H1 (cell line): ENCODE measurements around the gene PAQR9.
A peak's percentile ranks its signal among the peaks of the same experiment; 100 is the strongest.

Source experiments
- BCL11A ChIP-seq, 2 experiments: IDR thresholded peaks; one replicate each; pipeline ENCODE4 v1.6.1; 2011; ENCODE audit warnings: low read depth in 2 of 2, low read length in 2 of 2, mild to moderate bottlenecking in 2 of 2
- BRCA1 ChIP-seq: IDR thresholded peaks from 2 replicates; pipeline ENCODE4 v1.6.1; 2012; ENCODE audit warnings: low read depth, low read length, improper control_type of control experiment
- CEBPB ChIP-seq: IDR thresholded peaks from 2 replicates; pipeline ENCODE4 v1.6.1; 2012; ENCODE audit warnings: low read depth, low read length
- CREB1 ChIP-seq: IDR thresholded peaks from 2 replicates; pipeline ENCODE4 v1.6.1; 2012; ENCODE audit warnings: inconsistent platforms
- CTCF ChIP-seq, 3 experiments: IDR thresholded peaks; 1 replicate in 2 of 3; 2 replicates in 1 of 3; pipeline versions ENCODE4 v1.5.1 to v1.6.1; 2011; ENCODE audit warnings: low read length in 3 of 3, mild to moderate bottlenecking in 3 of 3, inconsistent platforms in 2 of 3, low read depth in 1 of 3, moderate library complexity in 1 of 3; ENCODE audit not compliant: insufficient read depth in 1 of 3; ENCODE audit errors: control extremely low read depth in 1 of 3
- EP300 ChIP-seq, 2 experiments: IDR thresholded peaks; 1 replicate in 1 of 2; 2 replicates in 1 of 2; pipeline ENCODE4 v1.6.1; 2011 to 2012; ENCODE audit warnings: low read depth in 2 of 2, low read length in 2 of 2, mild to moderate bottlenecking in 2 of 2, borderline replicate concordance in 1 of 2, inconsistent platforms in 1 of 2, moderate library complexity in 1 of 2
- KDM5A ChIP-seq: fragments of 200-600 bp; IDR thresholded peaks from 2 replicates; pipeline ENCODE4 v1.7.1; 2012; ENCODE audit warnings: mild to moderate bottlenecking, low read length, inconsistent platforms, mixed read lengths
- POLR2A ChIP-seq, 2 experiments: IDR thresholded peaks; 1 replicate in 1 of 2; 2 replicates in 1 of 2; pipeline ENCODE4 v1.6.1; 2011; ENCODE audit warnings: low read depth in 2 of 2, low read length in 2 of 2, mild to moderate bottlenecking in 2 of 2; ENCODE audit errors: control extremely low read depth in 1 of 2
- RXRA ChIP-seq: IDR thresholded peaks from 2 replicates; pipeline ENCODE4 v1.6.1; 2011; ENCODE audit warnings: low read depth, mild to moderate bottlenecking, low read length, moderate library complexity; ENCODE audit not compliant: insufficient read depth
- USF2 ChIP-seq: IDR thresholded peaks from 2 replicates; pipeline ENCODE4 v1.6.1; 2011; ENCODE audit warnings: low read length, improper control_type of control experiment
- YY1 ChIP-seq: IDR thresholded peaks from 2 replicates; pipeline ENCODE4 v1.6.1; 2011; ENCODE audit warnings: low read depth, mild to moderate bottlenecking, low read length
- ZNF274 ChIP-seq: IDR thresholded peaks from 2 replicates; pipeline ENCODE4 v1.7.0; 2012; ENCODE audit warnings: low read length, borderline replicate concordance; ENCODE audit errors: extremely low read depth

GRCh38 chr3:142963234-142963515 is 299 bp downstream of the PAQR9 start:
- TF ChIP-seq KDM5A (no peak), CTCF (IDR thresholded peaks at IDR 0.05; ENCODE audit: control extremely low read depth in 1 of 3, insufficient read depth in 1 of 3, low read depth in 1 of 3, low read length in 3 of 3) (no peak), RXRA (no peak), CREB1 (no peak), EP300 (IDR thresholded peaks at IDR 0.05; ENCODE audit: borderline replicate concordance in 1 of 2, low read depth in 2 of 2, low read length in 2 of 2) (no peak), BRCA1 (no peak), CEBPB (no peak), POLR2A (IDR thresholded peaks at IDR 0.05; ENCODE audit: control extremely low read depth in 1 of 2, low read depth in 2 of 2, low read length in 2 of 2) (peak in 1 of 2 experiments; percentile 31; a peak in 1 of 3 replicates), BCL11A (IDR thresholded peaks at IDR 0.05; ENCODE audit: low read depth in 2 of 2, low read length in 2 of 2) (no peak), USF2 (no peak), YY1 (no peak), ZNF274 (no peak)
